ENCODE measurements around the gene XKR8.

XKR8 gene

DNA sequence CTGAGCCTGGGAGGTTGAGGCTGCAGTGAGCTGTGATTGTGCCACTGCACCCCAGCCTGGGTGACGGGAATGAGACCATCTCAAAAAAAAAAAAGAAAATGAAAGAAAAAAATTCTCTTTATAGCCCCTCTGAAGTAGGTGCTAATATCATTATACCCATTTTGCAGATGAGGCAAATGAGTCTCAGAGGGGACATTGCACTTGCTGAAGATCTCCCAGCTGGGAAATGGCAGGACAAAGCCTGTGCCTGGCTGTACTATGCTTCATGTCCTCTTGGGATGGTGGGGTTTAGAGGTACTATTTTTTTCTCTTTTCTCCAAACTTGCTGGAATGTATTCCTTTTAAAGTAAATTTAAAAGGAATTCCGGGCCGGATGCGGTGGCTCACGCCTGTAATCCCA lies 23.4 kb upstream of the XKR8 start:
- no peaks in the 10 kb centered on the region for H3K9me3 ChIP-seq (ENCODE audit: control insufficient read depth, low read length)
- H3K27me3 ChIP-seq (ENCODE audit: control insufficient read depth, insufficient read depth, low read length, poor library complexity, severe bottlenecking): peaks cover 11% of the 10 kb centered on the region
- H3K4me1 ChIP-seq (ENCODE audit: control insufficient read depth, insufficient read depth, low read length): peaks cover 7% of the 10 kb centered on the region
- WGBS, 2 experiments: 88 to 89% methylated on average over 4 to 5 of the region's 5 CpGs
- no peak overlapping the region for H3K27ac ChIP-seq (ENCODE audit: insufficient read depth, low read depth, low read length, poor library complexity, severe bottlenecking)
- no peak overlapping the region for H3K4me3 ChIP-seq (ENCODE audit: insufficient read depth, low read depth, low read length)
- H3K36me3 ChIP-seq (ENCODE audit: control insufficient read depth, insufficient read depth, low read length): no peaks in the 10 kb centered on the region

DNA sequence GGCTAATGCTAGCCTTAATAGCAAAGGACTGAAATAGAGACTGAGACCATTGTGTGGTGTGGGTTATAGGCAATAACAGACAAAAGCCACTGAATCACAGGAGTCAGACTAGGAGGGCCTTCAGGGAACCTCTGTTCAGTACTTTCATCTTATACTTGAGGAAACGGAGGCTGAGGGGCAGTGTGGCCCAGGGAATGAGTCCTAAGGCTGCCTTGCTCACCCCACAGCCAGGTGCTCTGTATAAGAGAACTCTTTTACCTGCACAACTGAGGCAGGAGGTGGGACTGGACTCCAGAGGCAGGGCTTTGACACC lies 22.3 kb upstream of the XKR8 start:
- Histone ChIP-seq H3K27me3 (ENCODE audit: control insufficient read depth, insufficient read depth, low read length, poor library complexity, severe bottlenecking) (peaks cover 11% of the 10 kb centered on the region), H3K27ac (ENCODE audit: insufficient read depth, low read depth, low read length, poor library complexity, severe bottlenecking) (no peak overlapping the region), H3K4me3 (ENCODE audit: insufficient read depth, low read depth, low read length) (no peak overlapping the region), H3K4me1 (ENCODE audit: control insufficient read depth, insufficient read depth, low read length) (peaks cover 7% of the 10 kb centered on the region), H3K36me3 (ENCODE audit: control insufficient read depth, insufficient read depth, low read length) (no peaks in the 10 kb centered on the region), H3K9me3 (ENCODE audit: control insufficient read depth, low read length) (no peaks in the 10 kb centered on the region)
- 16 to 17% methylated on average over 1 of the region's 1 CpG for WGBS, 2 experiments

DNA sequence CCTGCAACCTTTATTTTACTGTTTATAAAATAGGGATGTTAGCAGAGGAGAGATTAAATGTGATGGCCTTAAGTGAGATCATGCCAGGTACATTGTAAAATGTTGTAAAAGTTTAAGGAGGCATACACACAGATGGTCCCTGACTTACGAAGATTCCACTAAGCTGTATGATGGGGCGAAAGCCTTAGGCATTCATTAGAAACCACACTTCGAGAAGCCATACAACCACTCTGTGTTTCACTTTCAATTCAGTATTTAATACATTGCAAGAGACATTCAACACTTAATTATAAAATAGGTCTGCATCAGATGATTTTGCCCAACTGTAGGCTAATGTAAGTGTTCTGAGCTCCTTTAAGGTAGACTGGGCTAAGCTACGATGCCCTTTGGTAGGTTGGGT lies 21.3 kb upstream of the XKR8 start:
- H3K27ac ChIP-seq (ENCODE audit: insufficient read depth, low read depth, low read length, poor library complexity, severe bottlenecking): no peak overlapping the region
- no peaks in the 10 kb centered on the region for H3K9me3 ChIP-seq (ENCODE audit: control insufficient read depth, low read length)
- no peaks in the 10 kb centered on the region for H3K36me3 ChIP-seq (ENCODE audit: control insufficient read depth, insufficient read depth, low read length)
- 94 to 95% methylated on average over 4 of the region's 4 CpGs for WGBS, 2 experiments
- H3K27me3 ChIP-seq (ENCODE audit: control insufficient read depth, insufficient read depth, low read length, poor library complexity, severe bottlenecking): peaks cover 11% of the 10 kb centered on the region
- H3K4me3 ChIP-seq (ENCODE audit: insufficient read depth, low read depth, low read length): no peak overlapping the region
- H3K4me1 ChIP-seq (ENCODE audit: control insufficient read depth, insufficient read depth, low read length): peaks cover 7% of the 10 kb centered on the region

DNA sequence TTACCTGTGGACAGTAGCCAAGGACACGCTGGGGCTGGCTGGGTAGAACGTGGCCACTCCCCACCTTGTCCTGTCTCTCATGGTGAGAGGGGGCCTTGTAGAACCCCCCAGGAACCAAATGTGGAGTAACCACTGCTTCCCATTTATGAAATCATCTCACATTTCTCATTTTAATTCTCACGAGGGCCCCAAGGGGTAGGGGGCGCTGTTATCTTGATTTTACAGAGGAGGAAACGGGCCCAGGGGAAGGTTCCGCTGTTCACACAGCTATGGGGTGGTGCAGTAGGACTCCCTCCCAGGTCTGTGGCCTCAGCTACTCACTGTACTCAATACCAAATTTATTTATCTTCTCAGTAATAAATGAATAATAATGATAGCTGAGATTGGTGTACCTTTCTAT lies 19.5 kb upstream of the XKR8 start:
- 57 to 58% methylated on average over 6 of the region's 6 CpGs for WGBS, 2 experiments
- Histone ChIP-seq H3K4me3 (ENCODE audit: insufficient read depth, low read depth, low read length) (no peak overlapping the region), H3K4me1 (ENCODE audit: control insufficient read depth, insufficient read depth, low read length) (peaks cover 7% of the 10 kb centered on the region), H3K9me3 (ENCODE audit: control insufficient read depth, low read length) (no peaks in the 10 kb centered on the region), H3K36me3 (ENCODE audit: control insufficient read depth, insufficient read depth, low read length) (no peaks in the 10 kb centered on the region), H3K27me3 (ENCODE audit: control insufficient read depth, insufficient read depth, low read length, poor library complexity, severe bottlenecking) (peaks cover 8% of the 10 kb centered on the region), H3K27ac (ENCODE audit: insufficient read depth, low read depth, low read length, poor library complexity, severe bottlenecking) (no peak overlapping the region)

- WGBS, 2 experiments: 87 to 95% methylated on average over 9 of the region's 9 CpGs
- peaks cover 7% of the 10 kb centered on the region for H3K4me1 ChIP-seq (ENCODE audit: control insufficient read depth, insufficient read depth, low read length)
- H3K27ac ChIP-seq (ENCODE audit: insufficient read depth, low read depth, low read length, poor library complexity, severe bottlenecking): no peak overlapping the region
Observed at GRCh38 chr1:27940870-27941560, 18.8 kb upstream of the XKR8 start.

DNA sequence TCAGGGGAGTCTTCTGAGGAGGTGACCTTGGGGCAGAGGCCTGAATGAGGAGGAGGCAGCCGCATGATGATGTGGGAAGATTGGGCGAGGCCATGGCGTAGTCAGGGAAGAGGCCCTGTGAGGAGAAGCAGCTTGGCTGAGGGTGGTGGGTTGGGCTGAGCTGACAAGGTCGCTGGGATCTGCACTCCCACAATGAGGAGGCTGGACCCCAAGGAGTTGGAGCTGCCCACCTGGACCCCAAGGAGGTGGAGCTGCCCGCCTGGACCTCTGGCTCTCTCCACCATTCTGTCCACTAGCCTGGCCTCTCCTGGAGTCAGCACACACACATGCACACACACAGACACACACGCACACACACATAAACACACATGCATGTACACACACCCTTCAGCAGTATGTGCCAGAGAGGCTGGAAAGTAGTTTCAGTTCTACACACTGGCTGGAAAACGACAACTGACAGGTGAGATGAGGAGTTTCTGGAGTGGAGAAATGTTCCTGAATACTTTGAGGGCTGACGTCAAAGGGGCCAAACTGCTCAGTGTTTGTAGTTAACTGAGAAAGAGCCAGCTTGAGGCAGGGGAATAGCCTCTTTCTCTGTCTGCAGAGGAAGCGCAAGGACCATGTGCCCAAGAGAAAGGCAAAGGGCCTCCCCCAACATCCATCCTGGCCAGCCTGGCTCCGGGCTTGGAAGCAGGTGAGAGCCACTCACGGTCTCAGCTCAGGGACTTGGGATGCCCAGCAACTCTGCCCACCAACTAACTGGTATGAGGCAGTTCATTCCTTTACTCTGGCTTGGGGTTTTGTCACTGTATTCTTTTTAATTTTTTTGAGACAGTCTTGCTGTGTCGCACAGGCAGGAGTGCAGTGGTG lies 17.9 kb upstream of the XKR8 start:
- no peak overlapping the region for H3K4me3 ChIP-seq (ENCODE audit: insufficient read depth, low read depth, low read length)
- no peaks in the 10 kb centered on the region for H3K36me3 ChIP-seq (ENCODE audit: control insufficient read depth, insufficient read depth, low read length)
- no peaks in the 10 kb centered on the region for H3K9me3 ChIP-seq (ENCODE audit: control insufficient read depth, low read length)
- WGBS, 2 experiments: 93 to 94% methylated on average over 12 of the region's 12 CpGs
- no peaks in the 10 kb centered on the region for H3K27me3 ChIP-seq (ENCODE audit: control insufficient read depth, insufficient read depth, low read length, poor library complexity, severe bottlenecking)
- H3K27ac ChIP-seq (ENCODE audit: insufficient read depth, low read depth, low read length, poor library complexity, severe bottlenecking): no peak overlapping the region
- H3K4me1 ChIP-seq (ENCODE audit: control insufficient read depth, insufficient read depth, low read length): peaks cover 5% of the 10 kb centered on the region

More at GRCh38 chr1:27940870-27941560, 18.8 kb upstream of the XKR8 start:
- Histone ChIP-seq H3K4me3 (ENCODE audit: insufficient read depth, low read depth, low read length) (no peak overlapping the region), H3K9me3 (ENCODE audit: control insufficient read depth, low read length) (no peaks in the 10 kb centered on the region), H3K36me3 (ENCODE audit: control insufficient read depth, insufficient read depth, low read length) (no peaks in the 10 kb centered on the region), H3K27me3 (ENCODE audit: control insufficient read depth, insufficient read depth, low read length, poor library complexity, severe bottlenecking) (peaks cover 1% of the 10 kb centered on the region)

GRCh38 chr1:27945020-27945419 lies 14.8 kb upstream of the XKR8 start:
- no peaks in the 10 kb centered on the region for H3K4me1 ChIP-seq (ENCODE audit: control insufficient read depth, insufficient read depth, low read length)
- no peaks in the 10 kb centered on the region for H3K27me3 ChIP-seq (ENCODE audit: control insufficient read depth, insufficient read depth, low read length, poor library complexity, severe bottlenecking)
- H3K4me3 ChIP-seq (ENCODE audit: insufficient read depth, low read depth, low read length): no peak overlapping the region
- H3K27ac ChIP-seq (ENCODE audit: insufficient read depth, low read depth, low read length, poor library complexity, severe bottlenecking): no peak overlapping the region
- no peaks in the 10 kb centered on the region for H3K9me3 ChIP-seq (ENCODE audit: control insufficient read depth, low read length)
- no peaks in the 10 kb centered on the region for H3K36me3 ChIP-seq (ENCODE audit: control insufficient read depth, insufficient read depth, low read length)
- 92 to 95% methylated on average over 5 of the region's 5 CpGs for WGBS, 2 experiments

GRCh38 chr1:27949027-27949426 lies 10.7 kb upstream of the XKR8 start:
- Histone ChIP-seq H3K27ac (ENCODE audit: insufficient read depth, low read depth, low read length, poor library complexity, severe bottlenecking) (no peak overlapping the region), H3K27me3 (ENCODE audit: control insufficient read depth, insufficient read depth, low read length, poor library complexity, severe bottlenecking) (no peaks in the 10 kb centered on the region)
- WGBS, 2 experiments: 93 to 94% methylated on average over 8 of the region's 8 CpGs

GRCh38 chr1:27951396-27951795 lies 8.4 kb upstream of the XKR8 start:
- Histone ChIP-seq H3K27ac (ENCODE audit: insufficient read depth, low read depth, low read length, poor library complexity, severe bottlenecking) (no peak overlapping the region), H3K9me3 (ENCODE audit: control insufficient read depth, low read length) (no peaks in the 10 kb centered on the region), H3K36me3 (ENCODE audit: control insufficient read depth, insufficient read depth, low read length) (no peaks in the 10 kb centered on the region), H3K27me3 (ENCODE audit: control insufficient read depth, insufficient read depth, low read length, poor library complexity, severe bottlenecking) (no peaks in the 10 kb centered on the region), H3K4me1 (ENCODE audit: control insufficient read depth, insufficient read depth, low read length) (no peaks in the 10 kb centered on the region), H3K4me3 (ENCODE audit: insufficient read depth, low read depth, low read length) (no peak overlapping the region)
- 74 to 75% methylated on average over 3 of the region's 3 CpGs for WGBS, 2 experiments

More at GRCh38 chr1:27949027-27949426, 10.7 kb upstream of the XKR8 start:
- Histone ChIP-seq H3K36me3 (ENCODE audit: control insufficient read depth, insufficient read depth, low read length) (no peaks in the 10 kb centered on the region), H3K9me3 (ENCODE audit: control insufficient read depth, low read length) (no peaks in the 10 kb centered on the region), H3K4me1 (ENCODE audit: control insufficient read depth, insufficient read depth, low read length) (no peaks in the 10 kb centered on the region), H3K4me3 (ENCODE audit: insufficient read depth, low read depth, low read length) (no peak overlapping the region)

DNA sequence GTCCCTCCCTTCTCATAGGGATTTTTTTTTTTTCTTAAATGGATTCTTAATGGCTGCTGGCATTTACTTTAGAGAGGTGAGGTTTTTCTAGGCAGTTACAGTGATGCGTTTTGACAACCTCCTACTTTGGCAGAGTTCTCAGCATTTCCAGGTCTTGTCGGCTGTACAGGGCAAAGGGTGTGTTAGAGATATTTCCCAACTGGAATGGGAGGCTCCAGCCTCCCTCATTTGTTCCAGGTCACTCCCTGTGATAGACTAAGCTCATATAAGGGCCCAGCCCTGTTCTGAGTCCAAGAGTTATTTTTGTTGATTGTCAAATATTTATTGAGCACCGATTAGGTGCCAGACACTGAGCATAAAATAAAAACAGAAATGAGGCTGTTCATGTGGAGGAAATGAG lies 7.6 kb upstream of the XKR8 start:
- Histone ChIP-seq H3K36me3 (ENCODE audit: control insufficient read depth, insufficient read depth, low read length) (no peaks in the 10 kb centered on the region), H3K9me3 (ENCODE audit: control insufficient read depth, low read length) (no peaks in the 10 kb centered on the region), H3K27ac (ENCODE audit: insufficient read depth, low read depth, low read length, poor library complexity, severe bottlenecking) (no peak overlapping the region), H3K4me1 (ENCODE audit: control insufficient read depth, insufficient read depth, low read length) (no peaks in the 10 kb centered on the region), H3K4me3 (ENCODE audit: insufficient read depth, low read depth, low read length) (no peak overlapping the region), H3K27me3 (ENCODE audit: control insufficient read depth, insufficient read depth, low read length, poor library complexity, severe bottlenecking) (no peaks in the 10 kb centered on the region)
- WGBS, 2 experiments: 93 to 95% methylated on average over 3 of the region's 3 CpGs

Data from ectodermal cell (in vitro differentiated cells).